ENCODE data around the gene TMEM106C.

Gene TMEM106C

DNA sequence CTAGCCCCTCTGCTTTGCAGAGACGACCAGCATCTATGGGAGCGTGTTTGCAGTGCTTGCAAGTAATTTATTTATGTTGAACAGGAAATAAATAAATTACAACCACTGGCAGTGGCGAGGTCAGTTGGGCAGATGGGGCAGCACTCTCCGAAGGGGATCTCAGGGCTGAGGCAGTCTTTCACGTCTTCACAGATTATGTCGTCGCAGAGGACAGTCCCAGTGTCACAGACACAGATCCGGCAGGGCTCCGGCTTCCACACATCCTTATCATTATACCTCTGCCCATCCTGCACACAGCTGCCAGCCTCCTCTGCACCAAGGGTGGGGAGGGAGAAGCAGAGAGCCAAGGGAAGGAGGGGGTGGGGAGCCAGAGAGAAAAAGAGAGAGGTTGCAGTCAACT lies 36.4 kb downstream of the TMEM106C start:
- DNase-seq, result no peak

- DNase-seq, result no peak
These were observed 37.6 kb downstream of the TMEM106C start for GRCh38 chr12:48000878-48001504.

DNA sequence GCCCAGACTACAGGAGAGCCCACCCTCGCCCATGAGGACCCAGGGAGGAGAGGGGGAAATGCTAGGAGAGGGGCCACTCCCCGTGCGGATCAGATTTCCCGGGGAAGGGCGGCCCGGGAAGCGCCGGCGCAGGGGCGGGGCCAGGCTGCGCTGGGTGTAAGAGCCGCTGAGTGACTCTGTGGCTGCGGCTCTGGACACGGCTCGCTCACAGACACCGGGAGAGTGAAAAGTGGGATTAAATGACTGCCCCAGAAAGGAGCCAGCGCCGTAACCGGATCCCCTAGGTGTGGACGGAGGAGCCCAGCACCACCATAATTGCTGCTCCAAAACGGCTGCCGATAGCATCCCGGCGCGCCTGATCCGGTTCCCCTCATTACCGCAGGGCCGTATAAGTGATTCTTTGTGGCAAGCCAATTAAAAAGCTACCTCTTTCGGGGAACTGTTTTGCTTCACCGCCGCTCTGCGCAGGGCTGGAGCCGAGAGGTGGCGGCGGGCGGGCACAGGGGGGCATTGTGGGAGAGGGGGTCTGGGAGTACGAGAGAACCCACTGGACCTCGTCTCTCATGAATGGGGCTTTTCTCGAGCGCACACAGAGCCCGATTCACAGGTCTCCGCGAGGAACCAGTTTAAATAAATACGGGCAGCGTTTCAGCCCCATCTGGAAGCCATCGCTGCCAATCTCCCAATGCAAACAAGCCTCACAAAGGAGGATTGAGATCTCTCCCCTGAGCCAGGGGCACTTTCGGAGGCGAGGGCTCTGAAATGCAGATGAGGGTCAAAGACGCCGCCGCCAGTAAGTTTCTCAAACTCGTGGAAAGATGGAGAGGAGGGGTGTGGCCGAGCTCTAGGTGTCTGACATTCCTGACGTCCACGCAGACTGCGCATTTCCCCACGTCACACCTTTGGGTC lies 38.4 kb downstream of the TMEM106C start:
- DNase-seq, result no peak

GRCh38 chr12:48002414-48002730 lies 39.0 kb downstream of the TMEM106C start:
- no peak for DNase-seq

DNA sequence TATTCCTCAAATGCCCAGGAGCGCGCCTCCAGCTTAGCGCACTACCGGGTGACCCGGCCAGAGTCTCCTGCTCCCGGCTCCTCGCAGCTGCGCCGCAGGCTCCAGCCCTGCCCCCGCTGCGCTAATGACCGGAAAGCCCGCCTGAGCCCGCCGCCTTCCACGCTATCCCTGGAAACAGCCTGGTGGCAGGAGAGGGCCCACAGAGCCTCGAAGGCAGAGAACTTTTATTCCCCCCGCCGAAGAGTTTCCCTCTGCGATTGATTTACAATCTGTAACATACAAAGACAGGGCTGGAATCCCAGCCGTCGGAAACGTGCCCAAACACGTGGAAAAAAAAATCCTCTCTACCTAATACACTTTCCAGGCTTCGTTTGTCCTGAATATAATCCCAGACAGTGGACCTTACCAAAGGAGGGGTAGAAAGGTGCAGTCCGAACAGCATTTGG lies 39.4 kb downstream of the TMEM106C start:
- DNase-seq, result no peak

DNA sequence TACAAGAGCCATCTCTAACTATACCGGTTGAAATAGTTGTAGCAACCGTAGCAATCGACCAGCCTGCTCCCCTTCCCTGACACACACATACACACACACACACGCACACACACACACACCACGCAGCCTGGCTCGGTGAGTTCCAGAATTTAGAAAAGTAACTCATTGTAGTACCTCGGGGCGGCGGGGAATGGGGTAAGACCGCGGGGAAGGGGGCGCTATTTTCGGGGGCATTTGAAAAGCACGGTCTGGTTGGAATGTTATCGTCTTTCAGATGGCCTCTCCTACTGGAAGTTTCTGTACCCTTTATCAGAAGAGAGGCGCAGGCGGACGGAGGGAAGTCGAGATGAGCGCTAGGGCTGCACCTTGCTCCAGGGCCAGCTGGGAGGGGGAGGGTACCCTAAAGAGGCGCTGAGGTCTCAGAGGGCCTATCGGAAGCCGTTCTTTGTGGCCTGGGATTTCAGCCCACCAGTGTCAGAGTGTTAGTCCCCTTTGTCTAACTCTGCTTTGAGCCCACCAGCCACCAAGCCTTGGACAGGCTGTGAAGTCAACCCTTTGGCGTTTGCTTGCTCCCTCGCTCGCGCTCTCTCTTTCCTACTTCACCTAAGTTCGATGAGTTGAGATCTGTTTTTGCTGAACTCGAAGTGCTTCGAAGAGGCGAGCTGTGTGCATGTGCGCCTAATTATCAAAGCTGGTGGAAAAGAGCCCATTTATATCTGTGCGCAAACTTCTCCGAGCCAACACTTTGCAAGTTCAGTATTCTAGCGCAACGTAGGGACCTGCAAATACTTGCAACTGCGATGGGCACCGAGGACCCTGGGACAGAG lies 40.0 kb downstream of the TMEM106C start:
- DNase-seq, result no peak

GRCh38 chr12:48004053-48004941 lies 40.9 kb downstream of the TMEM106C start, which contains the start of gene COL2A1:
Gene COL2A1 (minus strand): TSS chr12:48004476. CDS start chr12:48004321, 155 bp downstream.
- DNase-seq, result peak; percentile 29

DNA sequence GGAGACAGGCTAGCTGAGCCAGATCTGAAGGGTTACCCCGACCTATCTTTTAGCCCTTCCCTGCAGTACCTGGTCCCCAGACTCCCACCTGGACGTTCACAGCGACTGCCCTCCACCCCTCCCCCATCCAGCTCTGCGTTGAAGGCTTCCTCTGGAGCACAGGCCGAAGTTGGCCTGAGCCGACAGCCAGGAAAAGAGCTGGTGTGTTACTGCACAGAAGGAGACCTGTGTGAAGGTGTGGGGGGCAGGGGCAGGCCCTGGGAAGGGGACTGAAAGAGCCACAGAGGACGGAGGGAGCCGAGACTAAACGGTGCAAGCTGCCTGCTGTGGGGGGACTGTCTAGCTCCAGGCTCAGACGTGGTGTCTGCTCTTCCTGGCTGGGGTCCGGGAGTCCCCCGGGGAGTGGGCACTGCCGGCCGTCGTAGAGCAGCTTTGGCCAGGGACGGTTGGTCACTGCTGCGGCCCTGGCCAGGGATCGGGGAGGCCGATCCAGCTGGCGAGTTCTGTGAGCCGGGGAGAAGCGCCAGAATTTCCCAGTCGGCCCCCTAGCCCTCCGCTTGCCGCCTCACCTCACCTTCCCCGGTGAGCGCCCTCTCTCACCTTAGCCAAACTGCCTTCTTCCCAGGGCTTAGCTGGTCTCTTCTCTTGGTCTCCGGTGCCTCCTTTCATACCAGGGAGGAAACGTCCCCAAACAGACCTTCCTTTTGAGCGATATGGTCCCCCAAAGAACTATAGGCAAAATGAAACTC lies 41.8 kb downstream of the TMEM106C start:
- no peak for DNase-seq

GRCh38 chr12:48005750-48006021 lies 42.3 kb downstream of the TMEM106C start:
- DNase-seq, result no peak

- DNase-seq, result no peak
These were observed 43.8 kb downstream of the TMEM106C start for GRCh38 chr12:48007206-48007605.

- DNase-seq, result no peak
These were observed 45.0 kb downstream of the TMEM106C start for GRCh38 chr12:48008349-48008748.

DNA sequence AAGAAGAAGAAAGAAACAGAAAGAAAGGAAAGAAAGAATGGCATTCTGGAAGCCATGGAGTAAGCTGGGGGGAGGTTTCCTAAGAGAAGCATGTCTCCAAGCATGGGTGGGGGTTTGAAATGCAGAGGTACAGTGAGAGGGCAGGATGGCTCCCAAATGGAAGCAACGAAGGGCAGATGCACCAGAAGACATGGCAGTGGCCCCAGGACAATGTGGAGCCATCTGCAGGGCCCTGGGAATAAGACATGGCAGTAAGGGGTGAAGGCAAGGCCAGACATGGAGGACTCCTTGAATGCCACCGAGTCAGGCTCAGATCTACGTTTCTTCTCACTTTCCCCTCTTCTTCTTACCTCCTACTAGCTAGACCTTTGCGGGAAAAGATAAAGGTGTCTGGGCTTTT lies 45.6 kb downstream of the TMEM106C start:
- DNase-seq, result no peak

- no peak for DNase-seq
These were observed 46.1 kb downstream of the TMEM106C start for GRCh38 chr12:48009471-48009870.

DNA sequence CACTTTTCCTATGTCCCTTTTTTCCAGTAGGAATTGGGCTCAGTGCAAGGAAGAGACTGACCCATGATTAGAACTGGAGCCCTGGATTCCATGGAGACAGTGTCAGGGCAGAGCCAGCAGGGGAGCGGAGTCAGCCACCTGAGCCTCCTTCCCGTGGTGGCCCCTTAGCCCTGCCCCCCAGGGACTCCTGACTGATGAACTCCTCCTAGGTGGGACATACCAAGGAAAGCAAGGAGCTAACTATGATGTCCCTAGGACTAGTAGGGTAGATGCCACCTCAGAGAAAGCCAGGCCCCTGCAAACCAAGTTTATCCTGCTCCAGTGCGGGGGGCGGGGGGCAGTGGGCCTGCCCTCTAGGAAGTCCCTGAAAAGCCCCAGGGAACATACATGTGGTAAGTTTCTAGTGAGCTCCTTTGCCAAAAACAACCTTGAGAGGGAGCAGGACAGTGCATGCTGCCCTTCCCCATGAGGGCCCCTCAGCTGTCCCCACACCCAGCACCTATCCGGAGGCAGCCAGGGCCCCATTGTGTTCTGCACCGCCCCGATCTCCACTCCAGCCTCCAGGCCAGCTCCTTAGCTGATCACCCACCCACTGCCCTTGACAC lies 47.1 kb downstream of the TMEM106C start:
- no peak for DNase-seq

DNA sequence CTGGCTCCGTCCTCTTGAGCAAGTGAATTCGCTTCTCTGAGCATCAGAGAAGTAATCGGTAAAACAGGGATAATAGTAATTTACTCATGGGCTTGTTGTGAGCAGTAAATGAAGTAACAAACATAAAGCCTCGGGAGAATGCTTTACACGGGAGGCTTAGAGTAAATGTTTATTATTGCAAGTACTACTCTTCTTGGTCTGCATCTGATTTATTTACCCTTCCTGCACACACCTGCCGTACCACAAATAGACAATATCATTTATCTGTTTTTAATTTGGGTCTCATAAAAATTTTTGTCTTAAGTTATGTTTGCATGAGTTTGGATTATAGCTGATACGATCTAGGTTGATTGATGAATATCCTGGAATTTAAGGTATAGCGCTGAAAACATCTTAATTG lies 48.7 kb downstream of the TMEM106C start:
- no peak for DNase-seq

DNA sequence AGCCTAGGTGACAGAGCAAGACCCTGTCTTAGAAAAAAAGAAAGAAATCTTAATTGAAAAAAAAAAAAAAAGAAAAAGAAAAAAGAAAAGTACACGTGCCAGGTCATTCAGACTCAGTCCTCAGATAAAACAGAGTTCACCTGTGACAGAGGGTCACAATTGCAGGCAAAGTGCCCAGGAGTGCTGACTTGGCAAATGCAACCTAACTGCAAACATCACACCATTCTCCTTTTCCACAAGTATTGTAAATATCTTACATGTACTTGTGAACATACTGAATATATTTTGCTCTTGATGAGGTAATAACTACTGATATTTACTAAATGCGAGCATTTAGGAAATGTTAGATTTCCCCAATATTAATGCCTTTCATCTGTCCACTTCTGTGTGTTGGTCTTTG lies 49.9 kb downstream of the TMEM106C start:
- no peak for DNase-seq

DNA sequence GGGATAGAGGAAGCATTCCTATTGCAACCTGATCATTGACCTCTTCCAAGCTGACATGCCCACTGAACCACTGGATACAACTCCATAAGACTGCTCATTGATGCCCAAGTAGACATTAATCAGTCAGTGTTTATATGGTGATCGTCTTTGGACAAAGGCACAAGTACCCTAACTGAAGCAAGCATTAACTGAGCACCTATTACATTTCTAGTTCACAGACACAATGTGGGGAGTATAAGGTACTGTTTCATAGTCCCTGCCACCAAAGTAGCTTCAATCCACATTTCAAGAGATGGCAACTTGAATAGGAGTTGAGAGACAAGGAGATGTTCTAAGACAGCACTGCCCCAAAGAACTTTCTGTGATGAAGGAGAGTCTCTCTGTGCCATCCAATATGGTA lies 51.7 kb downstream of the TMEM106C start:
- DNase-seq, result no peak

DNA sequence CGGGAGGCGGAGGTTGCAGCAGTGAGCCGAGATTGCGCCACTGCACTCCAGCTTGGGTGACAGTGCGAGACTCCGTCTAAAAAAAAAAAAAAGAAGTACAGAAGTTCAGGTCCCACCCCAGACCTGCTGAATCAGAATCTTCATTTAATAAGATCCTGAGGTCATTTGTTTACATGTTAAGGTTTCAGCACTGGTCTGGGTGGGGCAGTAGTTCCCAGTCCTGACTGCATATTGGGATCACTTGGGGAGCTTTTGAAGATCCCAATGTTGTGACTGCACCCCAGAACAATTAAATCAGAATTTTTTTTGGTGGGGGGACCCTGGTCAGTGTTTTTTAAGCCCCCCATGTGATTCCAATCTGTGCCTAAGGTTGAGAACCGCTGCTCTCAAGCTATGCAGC lies 52.6 kb downstream of the TMEM106C start:
- no peak for DNase-seq

GRCh38 chr12:48016373-48017020 lies 53.1 kb downstream of the TMEM106C start:
- DNase-seq, result no peak

- no peak for DNase-seq
These were observed 54.1 kb downstream of the TMEM106C start for GRCh38 chr12:48017496-48017895.
